Stimulated activated naive B cell treated with anti-CD40 and anti-IgM and Interleukin-4, amounts not matched to agents 10 μg/mL and 1 μg/mL and 100 μg/mL, for 72 hours (primary cell): ENCODE data around the gene LHPP.

ENCODE experiments used
- ATAC-seq, 2 donors: fragments of 150-1000 bp; cut with Tn5 transposase; replicated peaks; 2 replicates each; pipeline ENCODE4 v1.10.0; 2021; ENCODE audit warnings: moderate library complexity in 1 of 2
- DNase-seq: peaks from one replicate; pipeline ENCODE4 v3.0.0; 2021
- H3K27ac Mint-ChIP-seq: one replicate; pipeline ENCODE4 v1.8.0; 2022; ENCODE audit warnings: mild to moderate bottlenecking, mixed read lengths
- H3K27me3 Mint-ChIP-seq, 2 donors: one replicate each; pipeline ENCODE4 v1.8.0; 2022; ENCODE audit warnings: mixed read lengths in 2 of 2
- H3K36me3 Mint-ChIP-seq, 2 donors: one replicate each; pipeline ENCODE4 v1.8.0; 2022; ENCODE audit warnings: mixed read lengths in 2 of 2, mild to moderate bottlenecking in 1 of 2
- H3K4me1 Mint-ChIP-seq, 2 donors: one replicate each; pipeline ENCODE4 v1.8.0; 2022; ENCODE audit warnings: mixed read lengths in 2 of 2, mild to moderate bottlenecking in 1 of 2
- H3K4me3 Mint-ChIP-seq, 2 donors: one replicate each; pipeline ENCODE4 v1.8.0; 2022; ENCODE audit warnings: mild to moderate bottlenecking in 2 of 2, mixed read lengths in 2 of 2, moderate library complexity in 1 of 2
- H3K9me3 Mint-ChIP-seq, 2 donors: one replicate each; pipeline ENCODE4 v1.8.0; 2022; ENCODE audit warnings: mixed read lengths in 2 of 2, mild to moderate bottlenecking in 1 of 2

The LHPP gene

DNA sequence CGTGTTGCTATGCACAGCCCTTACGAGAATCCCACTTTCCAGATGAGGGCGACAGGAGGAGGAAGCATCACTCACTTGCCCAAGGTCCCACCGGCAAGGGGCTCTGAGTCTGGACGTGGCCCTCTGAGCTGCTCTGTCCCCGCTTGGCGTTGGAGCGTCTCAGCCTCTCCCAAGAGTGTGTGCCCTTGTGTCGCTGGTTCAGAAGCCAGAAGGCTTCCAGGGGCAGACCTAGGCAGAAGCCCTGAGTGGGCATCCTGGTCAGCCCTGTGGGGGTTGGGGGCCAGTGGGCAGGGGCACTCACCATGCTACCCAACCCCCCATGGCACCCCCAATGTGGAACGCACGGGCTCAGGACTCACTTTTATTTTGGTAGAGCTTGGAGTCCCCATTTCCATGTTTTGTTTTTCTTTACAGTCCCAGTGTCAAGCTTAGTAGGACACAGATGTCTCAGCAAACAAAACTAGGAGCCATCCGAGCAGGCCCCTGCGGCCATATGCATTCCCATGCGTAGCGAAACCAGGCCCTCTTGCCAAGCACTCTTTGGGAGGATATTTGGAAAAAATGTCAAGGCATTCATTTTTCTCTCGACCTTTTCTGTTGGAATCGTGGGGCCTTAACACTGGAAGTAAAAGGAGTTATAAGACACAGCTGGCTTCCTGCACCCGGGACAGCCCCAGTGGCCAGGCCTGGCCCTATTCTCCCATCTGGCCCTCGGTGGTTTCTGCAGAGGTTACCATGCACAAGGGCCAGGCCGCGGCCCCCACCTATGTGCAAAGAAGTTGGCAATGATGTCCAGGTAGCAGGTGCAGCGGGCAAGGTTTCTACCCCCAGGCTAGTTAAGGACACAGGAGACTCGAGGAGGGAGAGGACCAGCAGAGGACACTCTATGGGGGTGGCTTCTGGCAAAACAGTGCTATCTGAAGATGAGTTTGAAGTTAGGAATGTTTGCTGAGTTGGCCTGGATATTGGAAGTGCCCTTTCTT is 97.0 kb downstream of the LHPP start:
- peak overlapping the region; percentile 59 for H3K27ac Mint-ChIP-seq

DNA sequence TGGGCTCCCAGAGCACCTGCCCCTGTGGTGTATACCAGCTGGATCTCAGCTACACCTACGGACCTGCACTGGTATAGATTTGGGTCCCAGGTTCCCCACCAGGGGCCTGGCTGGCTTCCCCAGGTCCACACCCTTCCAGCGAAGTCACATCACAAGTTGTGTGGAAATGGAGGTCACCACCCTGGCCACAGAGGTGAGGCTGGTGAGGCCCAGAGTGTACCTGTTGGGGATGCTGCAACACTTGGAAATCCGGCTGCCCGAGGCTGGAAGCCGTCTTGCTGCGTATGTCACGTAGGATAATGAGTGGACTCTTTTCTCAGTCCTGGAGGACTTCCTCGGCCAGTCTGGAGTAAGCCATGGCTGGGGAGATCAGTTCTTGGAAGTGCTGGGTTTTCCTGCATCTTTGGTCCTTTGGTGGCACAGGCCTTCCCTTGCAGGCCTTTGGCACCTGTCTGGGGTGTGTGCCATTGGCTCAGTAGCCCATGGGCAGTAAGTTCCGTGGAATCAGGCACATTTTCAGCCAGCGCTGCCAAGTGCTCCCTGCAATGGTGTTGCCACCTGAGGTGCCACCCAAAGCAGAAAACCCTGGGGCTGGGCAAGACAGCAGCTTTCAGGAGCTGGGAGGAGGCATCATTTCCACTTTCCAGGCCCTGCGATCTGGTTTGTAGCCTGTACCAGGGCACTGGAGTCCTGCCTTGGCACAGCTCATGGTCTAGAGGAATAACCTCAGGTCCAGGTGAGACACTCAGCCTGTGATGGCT is 97.9 kb downstream of the LHPP start:
- ATAC-seq (no peak), DNase-seq (no peak)
- peaks cover 6 to 10% of the 10 kb centered on the region in 2 donors for H3K9me3 Mint-ChIP-seq
- H3K4me3 Mint-ChIP-seq, result no peak overlapping the region
- no peaks in the 10 kb centered on the region for H3K27me3 Mint-ChIP-seq
- peaks cover 15 to 35% of the 10 kb centered on the region in 2 donors for H3K4me1 Mint-ChIP-seq
- H3K36me3 Mint-ChIP-seq, result peaks cover 11 to 17% of the 10 kb centered on the region in 2 donors
- no peak overlapping the region for H3K27ac Mint-ChIP-seq

More for the DNA sequence above, 97.0 kb downstream of the LHPP start:
- DNase-seq (no peak), ATAC-seq (no peak)
- Mint-ChIP-seq H3K4me1 (peaks cover 17 to 31% of the 10 kb centered on the region in 2 donors), H3K36me3 (peaks cover 11 to 17% of the 10 kb centered on the region in 2 donors), H3K9me3 (peaks cover 6 to 10% of the 10 kb centered on the region in 2 donors), H3K27me3 (no peaks in the 10 kb centered on the region), H3K4me3 (no peak overlapping the region)

- DNase-seq (no peak), ATAC-seq (no peak)
Observed at GRCh38 chr10:124560377-124561105, 98.9 kb downstream of the LHPP start.

GRCh38 chr10:124561206-124561605 is 99.6 kb downstream of the LHPP start:
- Mint-ChIP-seq H3K27me3 (no peaks in the 10 kb centered on the region), H3K4me3 (no peak overlapping the region), H3K36me3 (peaks cover 11 to 17% of the 10 kb centered on the region in 2 donors), H3K27ac (no peak overlapping the region), H3K9me3 (peaks cover 6 to 10% of the 10 kb centered on the region in 2 donors), H3K4me1 (peaks cover 15 to 51% of the 10 kb centered on the region in 2 donors)
- ATAC-seq, result no peak
- DNase-seq, result no peak

More at GRCh38 chr10:124560377-124561105, 98.9 kb downstream of the LHPP start:
- Mint-ChIP-seq H3K27ac (no peak overlapping the region), H3K4me1 (peaks cover 15 to 44% of the 10 kb centered on the region in 2 donors), H3K9me3 (peaks cover 6 to 10% of the 10 kb centered on the region in 2 donors), H3K4me3 (no peak overlapping the region), H3K27me3 (no peaks in the 10 kb centered on the region), H3K36me3 (peaks cover 11 to 17% of the 10 kb centered on the region in 2 donors)

DNA sequence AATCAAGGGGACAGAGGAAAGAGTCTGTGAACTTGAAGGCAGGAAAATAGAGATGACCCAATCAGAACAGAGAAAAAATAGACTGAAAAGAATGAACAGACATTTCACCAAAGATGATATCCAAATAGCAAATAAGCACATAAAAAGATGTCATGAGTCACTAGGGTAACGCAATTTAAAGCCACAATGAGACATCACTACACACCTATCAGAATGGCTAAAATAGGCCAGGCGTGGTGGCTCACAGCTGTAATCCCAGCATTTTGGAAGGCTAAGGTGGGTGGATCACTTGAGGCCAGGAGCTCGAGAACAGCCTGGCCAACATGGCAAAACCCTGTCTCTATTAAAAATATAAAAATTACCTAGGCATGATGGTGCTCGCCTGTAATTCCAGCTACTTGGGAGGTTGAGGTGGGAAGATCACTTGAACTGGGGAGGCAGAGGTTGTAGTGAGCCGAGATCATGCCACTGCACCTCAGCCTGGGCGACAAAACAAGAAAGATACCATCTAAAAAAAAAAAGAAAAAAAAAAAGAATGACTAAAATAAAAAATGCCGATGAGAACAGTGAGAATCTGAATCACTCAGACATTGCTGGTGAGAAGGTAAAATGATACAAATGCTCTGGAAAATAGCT is 100.9 kb downstream of the LHPP start:
- DNase-seq (no peak), ATAC-seq (no peak)
- Mint-ChIP-seq H3K4me1 (peaks cover 21 to 55% of the 10 kb centered on the region in 2 donors), H3K27ac (no peak overlapping the region), H3K9me3 (peaks cover 6 to 10% of the 10 kb centered on the region in 2 donors), H3K4me3 (no peak overlapping the region), H3K36me3 (peaks cover 10 to 14% of the 10 kb centered on the region in 2 donors), H3K27me3 (no peaks in the 10 kb centered on the region)

GRCh38 chr10:124563320-124564040 is 101.9 kb downstream of the LHPP start:
- ATAC-seq, result no peak
- peaks cover 6 to 10% of the 10 kb centered on the region in 2 donors for H3K9me3 Mint-ChIP-seq
- peaks cover 10 to 14% of the 10 kb centered on the region in 2 donors for H3K36me3 Mint-ChIP-seq
- no peak for DNase-seq
- H3K27ac Mint-ChIP-seq, result no peak overlapping the region
- peaks cover 22 to 53% of the 10 kb centered on the region in 2 donors for H3K4me1 Mint-ChIP-seq
- H3K4me3 Mint-ChIP-seq, result no peak overlapping the region
- no peaks in the 10 kb centered on the region for H3K27me3 Mint-ChIP-seq

DNA sequence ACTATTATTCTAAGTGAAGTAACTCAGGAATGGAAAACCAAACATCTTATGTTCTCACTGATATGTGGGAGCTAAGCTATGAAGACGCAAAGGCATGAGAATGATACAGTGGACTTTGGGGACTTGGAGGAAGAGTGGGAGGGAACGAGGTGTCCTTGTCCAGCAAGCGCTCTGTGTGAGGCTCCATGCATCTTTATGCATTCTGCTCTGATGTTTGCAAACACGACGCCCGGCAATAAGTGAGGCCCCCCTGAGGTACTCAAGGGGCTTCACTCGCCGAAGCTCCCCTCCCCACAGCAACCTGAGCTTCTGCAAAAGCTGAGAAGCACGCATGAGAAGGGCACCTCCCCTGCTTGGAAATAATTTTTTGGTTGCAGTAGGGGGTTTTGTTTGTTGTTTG is 103.3 kb downstream of the LHPP start:
- ATAC-seq, result no peak
- DNase-seq, result no peak
- Mint-ChIP-seq H3K4me1 (peaks cover 29 to 62% of the 10 kb centered on the region in 2 donors), H3K27me3 (no peaks in the 10 kb centered on the region), H3K27ac (no peak overlapping the region), H3K4me3 (no peak overlapping the region), H3K9me3 (peaks cover 6 to 10% of the 10 kb centered on the region in 2 donors), H3K36me3 (peaks cover 10 to 14% of the 10 kb centered on the region in 2 donors)

GRCh38 chr10:124565565-124566221 is 104.1 kb downstream of the LHPP start:
- Mint-ChIP-seq H3K4me3 (no peak overlapping the region), H3K4me1 (peaks cover 31 to 64% of the 10 kb centered on the region in 2 donors), H3K27me3 (no peaks in the 10 kb centered on the region), H3K36me3 (peaks cover 8 to 13% of the 10 kb centered on the region in 2 donors), H3K9me3 (peaks cover 7 to 12% of the 10 kb centered on the region in 2 donors), H3K27ac (no peak overlapping the region)
- ATAC-seq (peak; percentile 45 to 59), DNase-seq (no peak)

GRCh38 chr10:124566222-124566888 is 104.7 kb downstream of the LHPP start:
- DNase-seq (no peak), ATAC-seq (no peak)
- no peak overlapping the region for H3K4me3 Mint-ChIP-seq
- H3K9me3 Mint-ChIP-seq, result peaks cover 12 to 14% of the 10 kb centered on the region in 2 donors
- H3K27me3 Mint-ChIP-seq, result no peaks in the 10 kb centered on the region
- no peak overlapping the region for H3K27ac Mint-ChIP-seq
- H3K36me3 Mint-ChIP-seq, result peaks cover 11 to 12% of the 10 kb centered on the region in 2 donors
- H3K4me1 Mint-ChIP-seq, result peaks cover 33 to 66% of the 10 kb centered on the region in 2 donors

DNA sequence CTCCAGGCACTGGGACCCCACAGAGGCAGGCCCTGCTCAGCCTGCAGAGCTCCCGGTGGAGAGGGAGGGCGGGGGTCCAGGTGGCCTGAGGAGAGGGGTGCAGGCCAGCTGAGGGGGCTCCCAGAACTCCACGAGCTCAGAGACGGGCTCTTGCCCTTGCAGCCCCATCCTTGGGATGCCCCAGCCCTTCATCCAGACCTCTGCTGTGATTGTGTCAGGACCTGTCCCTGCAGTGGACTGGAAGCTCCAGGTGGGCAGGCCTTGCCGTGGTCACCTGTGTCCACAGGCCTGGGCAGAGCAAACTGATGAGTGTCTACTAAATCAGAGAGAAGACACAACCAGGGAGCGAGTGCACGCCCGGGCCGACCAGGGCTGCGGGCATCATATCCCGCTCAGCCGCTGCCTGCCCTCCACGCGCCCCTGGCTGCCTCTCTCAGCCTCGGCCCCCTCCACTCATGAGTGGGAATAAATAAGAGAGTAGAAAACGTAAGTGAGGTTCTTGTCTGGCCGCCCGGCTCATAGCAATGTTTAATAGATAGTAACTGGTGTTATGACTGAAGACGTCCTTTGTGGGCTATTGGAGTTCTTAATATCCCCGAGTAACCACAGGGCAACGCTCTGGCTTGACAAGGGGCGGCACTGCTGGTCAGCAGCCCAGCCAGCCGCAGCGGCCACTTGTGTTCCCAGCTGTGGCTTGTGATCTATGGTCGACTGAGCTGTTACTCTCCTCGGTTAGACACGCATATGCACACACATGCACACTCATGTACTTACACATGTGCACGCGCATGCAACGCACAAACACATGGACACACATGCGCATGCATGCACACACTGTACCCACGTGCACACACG is 105.6 kb downstream of the LHPP start:
- peak overlapping the region; percentile 31 for H3K27ac Mint-ChIP-seq
- ATAC-seq (no peak), DNase-seq (no peak)
- H3K4me1 Mint-ChIP-seq, result peaks cover 39 to 75% of the 10 kb centered on the region in 2 donors
- peaks cover 4 to 5% of the 10 kb centered on the region in 2 donors for H3K36me3 Mint-ChIP-seq
- no peak overlapping the region for H3K4me3 Mint-ChIP-seq
- peaks cover 6 to 7% of the 10 kb centered on the region in 2 donors for H3K9me3 Mint-ChIP-seq
- H3K27me3 Mint-ChIP-seq, result no peaks in the 10 kb centered on the region

GRCh38 chr10:124568339-124568738 is 106.7 kb downstream of the LHPP start:
- no peak for ATAC-seq
- Mint-ChIP-seq H3K27me3 (no peaks in the 10 kb centered on the region), H3K27ac (no peak overlapping the region), H3K9me3 (peaks cover 4 to 7% of the 10 kb centered on the region in 2 donors), H3K4me3 (no peak overlapping the region), H3K4me1 (peaks cover 39 to 80% of the 10 kb centered on the region in 2 donors), H3K36me3 (peaks cover 4 to 5% of the 10 kb centered on the region in 2 donors)
- DNase-seq, result no peak
